PFSK-1 (cell line): ENCODE data around the gene GCM1.

Experiments
- POLR2AphosphoS5 ChIP-seq: IDR thresholded peaks from 2 replicates; pipeline ENCODE4 v1.6.1; 2012; ENCODE audit warnings: low read depth, mild to moderate bottlenecking, control low read depth, low read length, moderate library complexity
- TAF1 ChIP-seq: IDR thresholded peaks from 2 replicates; pipeline ENCODE4 v1.6.1; 2012; ENCODE audit warnings: low read length, control low read depth, borderline replicate concordance; ENCODE audit not compliant: insufficient read depth

DNA sequence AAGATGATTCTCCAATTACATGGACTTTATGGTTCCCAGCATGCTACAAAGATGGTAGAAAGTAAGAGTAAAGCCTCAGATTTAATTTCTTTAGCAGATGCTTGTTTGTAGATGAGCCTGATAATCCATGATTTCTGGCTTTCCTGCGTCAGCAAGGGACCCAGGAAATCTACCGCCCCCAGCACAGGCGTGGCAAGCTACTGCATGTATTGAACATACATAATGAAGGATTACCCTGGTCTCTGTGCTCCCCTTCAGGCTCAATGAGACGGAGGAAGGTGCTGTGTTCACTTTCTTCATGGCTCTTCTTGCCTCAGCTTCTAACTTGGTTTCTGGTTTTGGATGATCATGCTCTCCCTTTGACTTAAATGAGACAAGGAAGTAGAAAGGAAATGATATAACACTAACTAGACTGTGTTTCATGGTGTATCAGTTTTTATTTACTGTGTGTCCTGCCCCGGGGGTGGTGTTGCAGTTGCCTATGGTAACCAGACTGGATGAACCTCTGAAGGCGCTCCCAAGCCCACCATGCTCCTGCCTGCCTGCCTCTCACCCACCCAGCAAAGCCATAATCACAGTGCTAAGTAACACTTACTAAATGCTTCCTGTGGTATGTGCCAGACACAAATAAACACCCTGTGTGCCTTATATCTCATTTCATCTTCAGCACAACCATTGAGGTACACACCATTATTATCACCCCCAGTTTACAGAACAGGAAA, 17.9 kb downstream of the GCM1 start:
- no peak for TF ChIP-seq TAF1
- TF ChIP-seq POLR2AphosphoS5 = no peak
